ENCODE data around the gene KCNE4. TPM values are rescaled to one million over a fixed set of nuclear protein-coding genes. Genes with fewer than 3 reads are reported as not detected.

The KCNE4 gene
- total and polyA plus RNA-seq, 2 donors, result 0.71 to 2.1 TPM

- no peak for DNase-seq (ENCODE audit: low read depth in 6 of 9, low spot score in 9 of 9)
- 93% methylated on average over 2 of the region's 2 CpGs for WGBS
- Histone ChIP-seq H3K9me3 (ENCODE audit: control insufficient read depth in 2 of 2, insufficient read depth in 1 of 2, low read length in 1 of 2) (no peaks in the 10 kb centered on the region), H3K27ac (ENCODE audit: low read depth in 1 of 2, low read length in 1 of 2) (no peak overlapping the region), H3K27me3 (ENCODE audit: control insufficient read depth in 2 of 2, insufficient read depth in 1 of 2, low read length in 1 of 2) (no peaks in the 10 kb centered on the region), H3K4me1 (ENCODE audit: control insufficient read depth in 2 of 2, insufficient read depth in 2 of 2, low read length in 2 of 2) (no peaks in the 10 kb centered on the region), H3K36me3 (ENCODE audit: control insufficient read depth in 2 of 2, insufficient read depth in 2 of 2, low read length in 1 of 2) (no peaks in the 10 kb centered on the region), H3K4me3 (ENCODE audit: low read length in 2 of 2) (no peak overlapping the region)
Observed at GRCh38 chr2:223037445-223037800, 14.6 kb upstream of the KCNE4 start.

GRCh38 chr2:223039618-223040017, 12.4 kb upstream of the KCNE4 start:
- no peaks in the 10 kb centered on the region for H3K36me3 ChIP-seq (ENCODE audit: control insufficient read depth in 2 of 2, insufficient read depth in 2 of 2, low read length in 1 of 2)
- WGBS, result 32% methylated on average over 1 of the region's 1 CpG

DNA sequence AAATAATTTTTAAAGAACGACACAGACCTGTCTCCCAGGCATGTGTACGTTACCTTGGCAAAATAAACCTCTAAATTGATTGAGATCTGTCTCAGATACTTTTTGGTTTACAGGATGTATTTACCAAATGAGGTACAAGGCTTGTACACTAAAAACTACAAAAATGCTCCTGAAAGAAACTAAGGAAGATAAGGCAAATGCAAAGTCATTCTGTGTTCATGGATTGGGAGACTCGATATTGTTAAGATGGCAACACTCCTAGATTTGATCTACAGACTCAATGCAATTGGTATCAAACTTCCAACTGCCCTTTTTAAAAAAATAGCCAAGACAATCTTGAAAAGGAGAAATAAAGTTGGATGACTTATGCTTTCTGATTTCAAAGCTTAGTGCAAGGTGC, 11.5 kb upstream of the KCNE4 start:
- no peaks in the 10 kb centered on the region for H3K36me3 ChIP-seq (ENCODE audit: control insufficient read depth in 2 of 2, insufficient read depth in 2 of 2, low read length in 1 of 2)
- H3K4me3 ChIP-seq (ENCODE audit: low read length in 2 of 2), result no peak overlapping the region
- no peak overlapping the region for H3K27ac ChIP-seq (ENCODE audit: low read depth in 1 of 2, low read length in 1 of 2)
- 95% methylated on average over 3 of the region's 3 CpGs for WGBS
- H3K4me1 ChIP-seq (ENCODE audit: control insufficient read depth in 2 of 2, insufficient read depth in 2 of 2, low read length in 2 of 2), result peaks cover 0 to 9% of the 10 kb centered on the region in 2 donors
- H3K9me3 ChIP-seq (ENCODE audit: control insufficient read depth in 2 of 2, insufficient read depth in 1 of 2, low read length in 1 of 2), result no peaks in the 10 kb centered on the region
- DNase-seq (ENCODE audit: low read depth in 6 of 9, low spot score in 9 of 9), result no peak
- no peaks in the 10 kb centered on the region for H3K27me3 ChIP-seq (ENCODE audit: control insufficient read depth in 2 of 2, insufficient read depth in 1 of 2, low read length in 1 of 2)

More at GRCh38 chr2:223039618-223040017, 12.4 kb upstream of the KCNE4 start:
- DNase-seq (ENCODE audit: low read depth in 6 of 9, low spot score in 9 of 9), result no peak
- Histone ChIP-seq H3K4me3 (ENCODE audit: low read length in 2 of 2) (no peak overlapping the region), H3K9me3 (ENCODE audit: control insufficient read depth in 2 of 2, insufficient read depth in 1 of 2, low read length in 1 of 2) (no peaks in the 10 kb centered on the region), H3K27me3 (ENCODE audit: control insufficient read depth in 2 of 2, insufficient read depth in 1 of 2, low read length in 1 of 2) (no peaks in the 10 kb centered on the region), H3K4me1 (ENCODE audit: control insufficient read depth in 2 of 2, insufficient read depth in 2 of 2, low read length in 2 of 2) (peaks cover 0 to 9% of the 10 kb centered on the region in 2 donors), H3K27ac (ENCODE audit: low read depth in 1 of 2, low read length in 1 of 2) (no peak overlapping the region)

GRCh38 chr2:223041527-223042109, 10.4 kb upstream of the KCNE4 start:
- WGBS, result 83% methylated on average over 4 of the region's 4 CpGs
- peaks cover 0 to 9% of the 10 kb centered on the region in 2 donors for H3K4me1 ChIP-seq (ENCODE audit: control insufficient read depth in 2 of 2, insufficient read depth in 2 of 2, low read length in 2 of 2)
- H3K4me3 ChIP-seq (ENCODE audit: low read length in 2 of 2), result no peak overlapping the region
- no peak for DNase-seq (ENCODE audit: low read depth in 6 of 9, low spot score in 9 of 9)
- H3K9me3 ChIP-seq (ENCODE audit: control insufficient read depth in 2 of 2, insufficient read depth in 1 of 2, low read length in 1 of 2), result no peaks in the 10 kb centered on the region
- H3K27ac ChIP-seq (ENCODE audit: low read depth in 1 of 2, low read length in 1 of 2), result no peak overlapping the region
- no peaks in the 10 kb centered on the region for H3K36me3 ChIP-seq (ENCODE audit: control insufficient read depth in 2 of 2, insufficient read depth in 2 of 2, low read length in 1 of 2)
- H3K27me3 ChIP-seq (ENCODE audit: control insufficient read depth in 2 of 2, insufficient read depth in 1 of 2, low read length in 1 of 2), result no peaks in the 10 kb centered on the region

DNA sequence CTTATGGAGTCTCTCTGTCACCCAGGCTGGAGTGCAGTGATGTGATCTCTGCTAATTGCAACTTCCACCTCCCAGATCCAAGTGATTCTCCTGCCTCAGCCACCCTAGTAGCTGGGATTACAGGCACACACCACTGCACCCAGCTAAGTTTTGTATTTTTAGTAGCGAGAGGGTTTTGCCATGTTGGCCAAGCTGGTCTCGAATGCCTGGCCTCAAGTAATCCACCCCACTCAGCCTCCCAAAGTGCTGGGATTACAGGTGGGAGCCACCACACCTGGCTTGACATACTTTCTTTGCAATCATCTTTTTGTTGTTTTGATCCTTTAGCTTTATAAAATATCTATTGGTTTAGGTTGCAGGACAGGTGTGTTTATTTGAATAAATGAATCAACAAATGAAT, 9.7 kb upstream of the KCNE4 start:
- no peaks in the 10 kb centered on the region for H3K36me3 ChIP-seq (ENCODE audit: control insufficient read depth in 2 of 2, insufficient read depth in 2 of 2, low read length in 1 of 2)
- 98% methylated on average over 2 of the region's 2 CpGs for WGBS
- no peak overlapping the region for H3K4me3 ChIP-seq (ENCODE audit: low read length in 2 of 2)
- DNase-seq (ENCODE audit: low read depth in 6 of 9, low spot score in 9 of 9), result no peak
- H3K27me3 ChIP-seq (ENCODE audit: control insufficient read depth in 2 of 2, insufficient read depth in 1 of 2, low read length in 1 of 2), result no peaks in the 10 kb centered on the region
- no peaks in the 10 kb centered on the region for H3K9me3 ChIP-seq (ENCODE audit: control insufficient read depth in 2 of 2, insufficient read depth in 1 of 2, low read length in 1 of 2)
- H3K4me1 ChIP-seq (ENCODE audit: control insufficient read depth in 2 of 2, insufficient read depth in 2 of 2, low read length in 2 of 2), result peaks cover 0 to 9% of the 10 kb centered on the region in 2 donors
- no peak overlapping the region for H3K27ac ChIP-seq (ENCODE audit: low read depth in 1 of 2, low read length in 1 of 2)

GRCh38 chr2:223042704-223043118, 9.3 kb upstream of the KCNE4 start:
- Histone ChIP-seq H3K4me1 (ENCODE audit: control insufficient read depth in 2 of 2, insufficient read depth in 2 of 2, low read length in 2 of 2) (peaks cover 0 to 9% of the 10 kb centered on the region in 2 donors), H3K27me3 (ENCODE audit: control insufficient read depth in 2 of 2, insufficient read depth in 1 of 2, low read length in 1 of 2) (no peaks in the 10 kb centered on the region), H3K9me3 (ENCODE audit: control insufficient read depth in 2 of 2, insufficient read depth in 1 of 2, low read length in 1 of 2) (no peaks in the 10 kb centered on the region), H3K36me3 (ENCODE audit: control insufficient read depth in 2 of 2, insufficient read depth in 2 of 2, low read length in 1 of 2) (no peaks in the 10 kb centered on the region), H3K27ac (ENCODE audit: low read depth in 1 of 2, low read length in 1 of 2) (no peak overlapping the region), H3K4me3 (ENCODE audit: low read length in 2 of 2) (no peak overlapping the region)
- WGBS, result 38% methylated on average over 1 of the region's 1 CpG
- no peak for DNase-seq (ENCODE audit: low read depth in 6 of 9, low spot score in 9 of 9)

DNA sequence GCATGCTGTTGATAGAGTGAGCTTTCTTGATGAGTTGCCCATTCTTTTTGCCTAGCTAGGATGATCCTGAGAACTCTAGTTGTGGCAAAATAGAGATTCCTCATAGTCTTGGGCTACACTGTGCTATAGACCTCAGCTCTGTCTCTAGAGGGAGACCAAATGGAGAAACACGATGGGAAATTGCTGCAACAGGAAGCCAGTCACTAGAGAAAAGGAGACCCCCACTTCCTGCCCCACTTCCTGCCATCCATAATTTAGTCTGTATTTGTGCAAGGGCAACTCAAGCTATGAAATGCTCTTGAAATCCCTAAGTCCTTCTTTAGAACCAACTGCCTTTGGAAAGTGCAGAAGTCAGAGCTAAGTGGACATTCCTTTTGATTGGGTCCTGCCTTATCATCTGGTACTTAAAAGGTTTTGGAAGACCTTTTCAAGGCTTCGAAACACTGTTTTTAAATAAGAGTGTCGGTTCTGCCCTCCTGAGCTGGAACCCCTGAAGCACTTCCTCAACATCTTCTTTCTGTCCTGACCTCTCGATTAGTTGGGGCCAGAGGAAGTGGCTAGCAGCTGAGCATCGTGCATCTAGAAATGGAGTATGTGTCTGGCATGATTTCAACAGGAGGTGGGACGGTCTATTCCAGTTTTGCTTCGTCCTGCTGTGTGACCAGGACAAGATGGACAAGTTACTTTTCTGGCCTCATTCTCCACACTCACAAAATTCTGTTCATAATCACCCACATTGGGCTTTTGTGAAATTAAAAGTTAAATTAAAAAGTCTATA, 8.6 kb upstream of the KCNE4 start:
- peak in 1 of 9 donors; percentile 2 for DNase-seq (ENCODE audit: low read depth in 6 of 9, low spot score in 9 of 9)
- no peak overlapping the region for H3K27ac ChIP-seq (ENCODE audit: low read depth in 1 of 2, low read length in 1 of 2)
- no peak overlapping the region for H3K4me3 ChIP-seq (ENCODE audit: low read length in 2 of 2)
- no peaks in the 10 kb centered on the region for H3K36me3 ChIP-seq (ENCODE audit: control insufficient read depth in 2 of 2, insufficient read depth in 2 of 2, low read length in 1 of 2)
- 50% methylated on average over 7 of the region's 7 CpGs for WGBS
- no peaks in the 10 kb centered on the region for H3K27me3 ChIP-seq (ENCODE audit: control insufficient read depth in 2 of 2, insufficient read depth in 1 of 2, low read length in 1 of 2)
- H3K9me3 ChIP-seq (ENCODE audit: control insufficient read depth in 2 of 2, insufficient read depth in 1 of 2, low read length in 1 of 2), result no peaks in the 10 kb centered on the region
- peaks cover 0 to 9% of the 10 kb centered on the region in 2 donors for H3K4me1 ChIP-seq (ENCODE audit: control insufficient read depth in 2 of 2, insufficient read depth in 2 of 2, low read length in 2 of 2)

- Histone ChIP-seq H3K27ac (ENCODE audit: low read depth in 1 of 2, low read length in 1 of 2) (no peak overlapping the region), H3K27me3 (ENCODE audit: control insufficient read depth in 2 of 2, insufficient read depth in 1 of 2, low read length in 1 of 2) (no peaks in the 10 kb centered on the region), H3K4me1 (ENCODE audit: control insufficient read depth in 2 of 2, insufficient read depth in 2 of 2, low read length in 2 of 2) (peaks cover 0 to 9% of the 10 kb centered on the region in 2 donors), H3K36me3 (ENCODE audit: control insufficient read depth in 2 of 2, insufficient read depth in 2 of 2, low read length in 1 of 2) (no peaks in the 10 kb centered on the region), H3K4me3 (ENCODE audit: low read length in 2 of 2) (no peak overlapping the region), H3K9me3 (ENCODE audit: control insufficient read depth in 2 of 2, insufficient read depth in 1 of 2, low read length in 1 of 2) (no peaks in the 10 kb centered on the region)
- WGBS, result 96% methylated on average over 12 of the region's 12 CpGs
- no peak for DNase-seq (ENCODE audit: low read depth in 6 of 9, low spot score in 9 of 9)
Observed at GRCh38 chr2:223044092-223044836, 7.7 kb upstream of the KCNE4 start.
